HepG2 (cell line): ENCODE results near the gene ATP1B2. TPM values are rescaled to one million over a fixed set of nuclear protein-coding genes. Genes with fewer than 3 reads are reported as not detected.

Experiments
- ATAC-seq: fragments of 200-7000 bp; cut with Tn5 transposase; 3 replicates; pipeline ENCODE4 v1.9.1; 2020; ENCODE audit warnings: mild to moderate bottlenecking, moderate library complexity
- BruUV-seq: library from RNA; stranded (reverse); fragments of 400-500 nt; replicated peaks from 2 replicates; lab custom pipeline; 2021; lab: Mats Ljungman, UMichigan
- CTCF ChIA-PET: fragments of 300-600 bp; formaldehyde crosslinking; extraction: SDS; loops from one replicate; lab custom pipeline; 2021; ENCODE audit warnings: low total read pairs, inconsistent platforms, low intra/inter-chr PET ratio; lab: Yijun Ruan, JAX
- POLR2A ChIA-PET: fragments of 350-600 bp; sonication (Branson Sonifier 250); formaldehyde crosslinking; loops from one replicate; lab custom pipeline; 2020; ENCODE audit warnings: antibody characterized with exemption, inconsistent platforms; lab: Yijun Ruan, JAX
- DNase-seq: peaks from one replicate; pipeline ENCODE4 v3.0.0-alpha.2; 2015; ENCODE audit warnings: low spot score
- FAIRE-seq: peaks from 3 replicates; lab custom pipeline; 2011; peaks lifted over from hg19 to GRCh38; lab: Jason Lieb, UNC
- H2AFZ ChIP-seq: one replicate; pipeline ENCODE4 v1.6.1; 2011; ENCODE audit warnings: low read length, inconsistent platforms
- H3K27ac ChIP-seq: fragments of 300-600 bp; 3 replicates; pipeline ENCODE4 v1.8.0; 2011; ENCODE audit warnings: mixed run types, mild to moderate bottlenecking, mixed read lengths, low read length, inconsistent platforms; ENCODE audit not compliant: insufficient read depth; ENCODE audit errors: extremely low read length
- H3K27me3 ChIP-seq, 2 experiments: fragments of 200-600 bp in 1 of 2; 2 replicates in 1 of 2; 3 replicates in 1 of 2; pipeline versions ENCODE4 v1.6.0 to v1.8.0; 2011; ENCODE audit warnings: low read length in 2 of 2, mild to moderate bottlenecking in 2 of 2, moderate library complexity in 2 of 2, inconsistent platforms in 1 of 2; ENCODE audit not compliant: insufficient read depth in 2 of 2, control insufficient read depth in 1 of 2
- H3K36me3 ChIP-seq, 2 experiments: fragments of 200-600 bp in 1 of 2; replicated peaks in 1 of 2; 2 replicates in 1 of 2; 3 replicates in 1 of 2; pipeline versions ENCODE4 v1.5.1 to v1.8.0; 2011; ENCODE audit warnings: low read length in 2 of 2, inconsistent platforms in 1 of 2; ENCODE audit not compliant: insufficient read depth in 2 of 2, control insufficient read depth in 1 of 2
- H3K4me1 ChIP-seq: 2 replicates; pipeline ENCODE4 v1.5.1; 2012; ENCODE audit warnings: low read length, inconsistent platforms; ENCODE audit not compliant: insufficient read depth
- H3K4me2 ChIP-seq: 2 replicates; pipeline ENCODE4 v1.6.0; 2011; ENCODE audit warnings: low read depth, low read length, inconsistent platforms
- H3K4me3 ChIP-seq, 3 experiments: fragments of 200-600 bp in 1 of 3; sonication (generic), shearing (Covaris generic) in 1 of 3; replicated peaks in 1 of 3; 2 replicates each; pipeline ENCODE4 v1.5.1; 2011 to 2016; ENCODE audit warnings: low read length in 3 of 3, inconsistent platforms in 2 of 3, low read depth in 2 of 3, mild to moderate bottlenecking in 2 of 3, control low read depth in 1 of 3, mixed read lengths in 1 of 3; ENCODE audit not compliant: insufficient read depth in 1 of 3
- H3K79me2 ChIP-seq: one replicate; pipeline ENCODE4 v1.6.1; 2011; ENCODE audit warnings: low read length, inconsistent platforms; ENCODE audit not compliant: insufficient read depth
- H3K9ac ChIP-seq: 2 replicates; pipeline ENCODE4 v1.6.0; 2011; ENCODE audit warnings: mild to moderate bottlenecking, low read depth, low read length, inconsistent platforms; ENCODE audit not compliant: insufficient read depth
- H3K9me3 ChIP-seq: 2 replicates; pipeline ENCODE4 v1.5.1; 2012; ENCODE audit warnings: mild to moderate bottlenecking, low read length
- H4K20me1 ChIP-seq: 2 replicates; pipeline ENCODE4 v1.6.0; 2011; ENCODE audit warnings: inconsistent platforms, mild to moderate bottlenecking, low read length, moderate library complexity; ENCODE audit not compliant: insufficient read depth
- NR2C2 ChIP-seq: sonication (generic); formaldehyde crosslinking; IDR thresholded peaks from 2 replicates; pipeline ENCODE4 v1.4.0; 2020; ENCODE audit warnings: missing genetic modification reagents, mild to moderate bottlenecking, moderate library complexity, borderline replicate concordance
- SMAD9 ChIP-seq: sonication (generic); formaldehyde crosslinking; IDR thresholded peaks from 2 replicates; pipeline ENCODE4 v1.5.1; 2020; ENCODE audit warnings: mild to moderate bottlenecking, missing genetic modification reagents
- STAT6 ChIP-seq: sonication (generic); formaldehyde crosslinking; IDR thresholded peaks from 2 replicates; pipeline ENCODE4 v1.4.0; 2020; ENCODE audit warnings: missing genetic modification reagents, mild to moderate bottlenecking, borderline replicate concordance
- SYNCRIP ChIP-seq: fragments of 200-400 bp; formaldehyde crosslinking; IDR thresholded peaks from 2 replicates; pipeline ENCODE4 v1.6.1; 2018; ENCODE audit warnings: mild to moderate bottlenecking, low read depth, low read length; ENCODE audit not compliant: insufficient read depth
- ZBTB21 ChIP-seq: sonication (generic); formaldehyde crosslinking; IDR thresholded peaks from 2 replicates; pipeline ENCODE4 v1.4.0; 2020; ENCODE audit warnings: missing genetic modification reagents
- ZNF230 ChIP-seq: sonication (generic); formaldehyde crosslinking; IDR thresholded peaks from 2 replicates; pipeline ENCODE4 v1.4.0; 2020; ENCODE audit warnings: mild to moderate bottlenecking, missing genetic modification reagents
- ZNF550 ChIP-seq: sonication (generic); formaldehyde crosslinking; IDR thresholded peaks from 2 replicates; pipeline ENCODE4 v1.4.0; 2020; ENCODE audit warnings: mild to moderate bottlenecking, missing genetic modification reagents, borderline replicate concordance
- WGBS: methylation state at CpG from one replicate; pipeline ENCODE4 v1.1.6; 2017; ENCODE audit warnings: low lambda C conversion rate; 5-methylcytosine and 5-hydroxymethylcytosine counted together
- in situ Hi-C: cut with HindIII; loops from 2 replicates; pipeline ENCODE4 v1.10.0; 2017; ENCODE audit warnings: low pct_unique_long_range_greater_than_20kb; ENCODE audit not compliant: extremely low pct_ligation_motif_present
- intact Hi-C: fragments of 100-400 bp; cut with micrococcal nuclease; formaldehyde crosslinking; loops from one replicate; pipeline ENCODE4 v1.10.0; 2022; ENCODE audit not compliant: unreplicated experiment
- polyA plus RNA-seq, 8 experiments: library from polyadenylated mRNA; depleted of rRNA in 3 of 8; stranded (reverse) in 7 of 8; unstranded in 1 of 8; fragments of >200 nt; fragmentation: Illumina TruSeq in 4 of 8; extraction: Trizol in 4 of 8; gene quantifications; 2 replicates each; pipeline versions ENCODE4 v1.2.1 to v1.2.3, GENCODE V29; 2011 to 2016; ENCODE audit warnings: low read depth in 4 of 8, missing spikeins in 1 of 8, mixed read lengths in 1 of 8; ENCODE audit not compliant: insufficient read depth in 1 of 8
- total RNA-seq, 5 experiments: library from RNA; depleted of rRNA; stranded (reverse); fragments of >200 nt; fragmentation: Illumina TruSeq; extraction: Trizol; gene quantifications; 2 replicates each; pipeline ENCODE4 v1.2.3, GENCODE V29; 2016; ENCODE audit warnings: low read depth in 1 of 5
- TF ChIP-seq, protein P1 (sequence below): sonication (generic); formaldehyde crosslinking; IDR thresholded peaks from 2 replicates; pipeline ENCODE4 v1.8.0; 2022; ENCODE audit warnings: missing genetic modification reagents, low read depth, mild to moderate bottlenecking, borderline replicate concordance

Gene ATP1B2
- total and polyA plus RNA-seq, 2 of the 13 experiments (the other 11 are each of a cell fraction or from before 2014, with no cell fraction given), result not detected

DNA sequence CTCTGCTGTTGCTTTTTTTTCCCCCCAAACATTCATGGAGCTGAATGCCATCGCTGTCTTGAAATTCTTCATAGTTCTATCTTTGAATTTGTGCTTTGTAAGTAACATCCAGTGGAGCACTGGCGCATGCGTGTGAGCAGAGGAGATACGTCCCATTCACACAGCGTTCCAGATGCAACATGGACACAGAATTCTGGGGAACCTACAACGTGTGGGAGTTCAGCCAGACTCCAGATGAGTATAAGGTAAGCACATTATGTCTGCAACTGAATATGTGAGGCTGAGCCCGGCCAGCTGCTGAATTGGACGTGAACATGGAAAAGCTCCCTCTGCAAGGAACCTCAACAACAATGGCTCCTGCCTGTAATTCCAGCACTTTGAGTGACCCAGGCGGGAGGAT, 4.3 kb upstream of the ATP1B2 start (continued):
- no peak for TF ChIP-seq STAT6

- FAIRE-seq (no peak), DNase-seq (no peak), ATAC-seq (no peak)
- 59% methylated on average over 4 of the region's 4 CpGs for WGBS
- peaks cover 5 to 19% of the 10 kb centered on the region in 2 experiments for H3K27me3 ChIP-seq
- no peaks in the 10 kb centered on the region for H4K20me1 ChIP-seq
- peaks cover 20% of the 10 kb centered on the region for H3K4me1 ChIP-seq
- TF ChIP-seq ZNF550 (no peak), ZNF230 (CRISPR knock-in tag) (no peak), NR2C2 (CRISPR knock-in tag) (no peak), SMAD9 (CRISPR knock-in tag) (no peak), SYNCRIP (no peak), ZBTB21 (CRISPR knock-in tag) (no peak)
- TF ChIP-seq, protein P1, sequence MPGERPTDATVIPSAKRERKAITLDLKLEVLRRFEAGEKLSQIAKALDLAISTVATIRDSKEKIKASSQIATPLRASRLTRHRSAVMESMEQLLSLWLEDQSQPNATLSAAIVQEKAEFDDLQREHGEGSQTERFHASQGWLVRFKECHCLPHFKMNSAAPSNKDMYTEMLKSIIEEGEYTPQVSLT (CRISPR knock-in tag), result no peak
- no TSS peak for BruUV-seq
- no peaks in the 10 kb centered on the region for H3K9me3 ChIP-seq
- ChIA-PET CTCF (no interaction called here), POLR2A (no interaction called here)
- no peak overlapping the region for H3K9ac ChIP-seq
- no peaks in the 10 kb centered on the region for H3K36me3 ChIP-seq
- intact Hi-C loops (no loop called here), in situ Hi-C loops (no loop called here)
- no peak overlapping the region for H3K4me2 ChIP-seq
- H3K27ac ChIP-seq, result no peak overlapping the region
- no peak overlapping the region for H3K4me3 ChIP-seq
- H2AFZ ChIP-seq, result no peak overlapping the region
- no peaks in the 10 kb centered on the region for H3K79me2 ChIP-seq
These were observed 3.7 kb upstream of the ATP1B2 start for GRCh38 chr17:7647018-7647417.
